HCT116 (cell line): ENCODE data around the gene DDN. TPM values are rescaled to one million over a fixed set of nuclear protein-coding genes. Genes with fewer than 3 reads are reported as not detected.

Source experiments
- ATAC-seq: fragments of 200-7000 bp; cut with Tn5 transposase; 2 replicates; pipeline ENCODE4 v1.9.1; 2020; ENCODE audit warnings: mild to moderate bottlenecking, moderate library complexity
- BruUV-seq: library from RNA; stranded (reverse); fragments of 400-500 nt; replicated peaks from 2 replicates; lab custom pipeline; 2021; lab: Mats Ljungman, UMichigan
- CTCF ChIA-PET: fragments of 300-600 bp; sonication (Branson Sonifier 250); formaldehyde crosslinking; loops from one replicate; lab custom pipeline; 2021; ENCODE audit warnings: antibody characterized with exemption; lab: Charles Lee
- POLR2A ChIA-PET: fragments of 300-600, 350-600 bp; sonication (Branson Sonifier 250); formaldehyde crosslinking; loops from one replicate; lab custom pipeline; 2021; ENCODE audit warnings: antibody characterized with exemption; lab: Charles Lee
- RAD21 ChIA-PET, 2 experiments: fragments of 300-600 bp; sonication (Branson Sonifier 250); formaldehyde crosslinking; loops; one replicate each; lab custom pipeline; 2023; ENCODE audit warnings: low total read pairs in 2 of 2; ENCODE audit not compliant: uncharacterized antibody in 2 of 2, unreplicated experiment in 2 of 2, low non-redundant PET in 1 of 2; lab: Charles Lee
- DNase-seq: peaks from one replicate; pipeline ENCODE4 v3.0.0-alpha.2; 2010; ENCODE audit warnings: low read depth, low spot score
- H2AFZ ChIP-seq: fragments of 200-600 bp; shearing (Covaris generic), sonication (generic); 2 replicates; pipeline ENCODE4 v1.6.1; 2017; ENCODE audit warnings: low read depth, mixed run types, mixed read lengths, antibody characterized with exemption, low read length; ENCODE audit not compliant: poor library complexity, severe bottlenecking
- H3K27ac ChIP-seq: 2 replicates; pipeline ENCODE4 v1.5.1; 2012; ENCODE audit warnings: low read depth, low read length
- H3K27me3 ChIP-seq: fragments of 200-600 bp; sonication (generic); 2 replicates; pipeline ENCODE4 v1.6.1; 2016; ENCODE audit warnings: mixed run types, low read length, mixed read lengths; ENCODE audit not compliant: insufficient read depth
- H3K36me3 ChIP-seq, 2 experiments: fragments of 200-500 bp in 1 of 2; fragments of 200-600 bp in 1 of 2; sonication (Bioruptor generic) in 1 of 2; sonication (generic) in 1 of 2; 2 replicates each; pipeline versions ENCODE4 v1.5.1 to v1.6.1; 2014 to 2016; ENCODE audit warnings: low read length in 2 of 2, inconsistent platforms in 1 of 2, mixed read lengths in 1 of 2, mixed run types in 1 of 2; ENCODE audit not compliant: insufficient read depth in 2 of 2, control insufficient read depth in 1 of 2
- H3K4me1 ChIP-seq, 2 experiments: fragments of 200-600 bp in 1 of 2; sonication (generic) in 1 of 2; 2 replicates each; pipeline versions ENCODE4 v1.5.1 to v1.6.1; 2012 to 2017; ENCODE audit warnings: low read length in 2 of 2, inconsistent platforms in 1 of 2, mild to moderate bottlenecking in 1 of 2, mixed read lengths in 1 of 2, mixed run types in 1 of 2, moderate library complexity in 1 of 2; ENCODE audit not compliant: insufficient read depth in 2 of 2, control insufficient read depth in 1 of 2
- H3K4me2 ChIP-seq: fragments of 200-600 bp; sonication (generic); 2 replicates; pipeline ENCODE4 v1.6.1; 2017; ENCODE audit warnings: mixed run types, low read length, mixed read lengths
- H3K4me3 ChIP-seq, 2 experiments: fragments of 200-600 bp in 1 of 2; sonication (generic) in 1 of 2; replicated peaks in 1 of 2; 2 replicates each; pipeline ENCODE4 v1.5.1; 2011 to 2016; ENCODE audit warnings: low read length in 2 of 2, control low read depth in 1 of 2, low read depth in 1 of 2, mild to moderate bottlenecking in 1 of 2, mixed read lengths in 1 of 2, mixed run types in 1 of 2
- H3K79me2 ChIP-seq: fragments of 200-600 bp; sonication (generic); 2 replicates; pipeline ENCODE4 v1.6.1; 2017; ENCODE audit warnings: mild to moderate bottlenecking, mixed run types, low read length, moderate library complexity, mixed read lengths; ENCODE audit not compliant: insufficient read depth
- H3K9ac ChIP-seq: fragments of 200-600 bp; sonication (generic); 2 replicates; pipeline ENCODE4 v1.6.1; 2016; ENCODE audit warnings: low read length, mixed read lengths
- H3K9me2 ChIP-seq: fragments of 200-600 bp; sonication (generic), shearing (Covaris generic); 2 replicates; pipeline ENCODE4 v1.6.1; 2017; ENCODE audit warnings: mixed run types, mild to moderate bottlenecking, moderate library complexity; ENCODE audit not compliant: insufficient read depth
- H3K9me3 ChIP-seq, 2 experiments: fragments of 200-500 bp in 1 of 2; fragments of 200-600 bp in 1 of 2; sonication (Bioruptor generic) in 1 of 2; sonication (generic) in 1 of 2; 2 replicates each; pipeline ENCODE4 v1.6.1; 2014 to 2017; ENCODE audit warnings: low read length in 2 of 2, mixed read lengths in 2 of 2, inconsistent platforms in 1 of 2, low read depth in 1 of 2, mild to moderate bottlenecking in 1 of 2, mixed run types in 1 of 2, moderate library complexity in 1 of 2; ENCODE audit not compliant: control insufficient read depth in 1 of 2, insufficient read depth in 1 of 2
- H4K20me1 ChIP-seq: fragments of 200-600 bp; sonication (generic), shearing (Covaris generic); 2 replicates; pipeline ENCODE4 v1.6.1; 2017; ENCODE audit warnings: mixed run types, mild to moderate bottlenecking, moderate library complexity; ENCODE audit not compliant: insufficient read depth
- ATF3 ChIP-seq: IDR thresholded peaks from 2 replicates; pipeline ENCODE4 v1.6.1; 2012
- CTCF ChIP-seq, 3 experiments: fragments of 200-600 bp in 1 of 3; sonication (generic) in 1 of 3; IDR thresholded peaks in 2 of 3; conservative IDR thresholded peaks in 1 of 3; 2 replicates each; pipeline ENCODE4 v1.5.1; 2012 to 2017; ENCODE audit warnings: low read depth in 2 of 3, low read length in 2 of 3, antibody characterized with exemption in 1 of 3, borderline replicate concordance in 1 of 3, control low read depth in 1 of 3, mild to moderate bottlenecking in 1 of 3, mixed read lengths in 1 of 3, mixed run types in 1 of 3, moderate library complexity in 1 of 3; ENCODE audit not compliant: insufficient read depth in 1 of 3
- POLR2AphosphoS5 ChIP-seq: IDR thresholded peaks from 2 replicates; pipeline ENCODE4 v1.6.1; 2011; ENCODE audit warnings: mild to moderate bottlenecking, low read depth, low read length, moderate library complexity
- SIN3A ChIP-seq: IDR thresholded peaks from 2 replicates; pipeline ENCODE4 v1.6.1; 2012; ENCODE audit warnings: low read depth
- intact Hi-C: fragments of 100-400 bp; cut with micrococcal nuclease; formaldehyde crosslinking; loops from 2 replicates; pipeline ENCODE4 v1.10.0; 2022
- total RNA-seq: library from RNA; stranded (reverse); gene quantifications from one replicate; pipeline ENCODE4 v1.2.1, GENCODE V29; 2021; ENCODE audit not compliant: unreplicated experiment

Gene DDN
- total RNA-seq, 1 experiment from 2014 or later: 8.1 TPM

GRCh38 chr12:49015196-49015595 lies 16.0 kb upstream of the DDN start:
- H3K27me3 ChIP-seq: no peaks in the 10 kb centered on the region
- RAD21 ChIA-PET: no interaction called here
- CTCF ChIA-PET: interaction anchor here (0.9 to 1.5 kb wide), 2 partner anchors 27 to 28 kb away, joined by 3 read pairs; no protein-coding TSS in a partner anchor
- H3K9ac ChIP-seq: no peak overlapping the region
- H3K9me2 ChIP-seq: no peaks in the 10 kb centered on the region
- H3K4me3 ChIP-seq: no peak overlapping the region
- no peak overlapping the region for H2AFZ ChIP-seq
- TF ChIP-seq ATF3: no peak
- no peak overlapping the region for H3K27ac ChIP-seq
- no peaks in the 10 kb centered on the region for H3K9me3 ChIP-seq
- no peaks in the 10 kb centered on the region for H4K20me1 ChIP-seq
- POLR2A ChIA-PET: no interaction called here
- intact Hi-C loops: no loop called here
- no peak for ATAC-seq
- peaks cover 8 to 20% of the 10 kb centered on the region in 2 experiments for H3K4me1 ChIP-seq
- no peak overlapping the region for H3K4me2 ChIP-seq
- no peak for DNase-seq
- H3K36me3 ChIP-seq: peaks cover 3 to 4% of the 10 kb centered on the region in 2 experiments; a peak in 2 of 4 replicates
- BruUV-seq: no TSS peak
- H3K79me2 ChIP-seq: peaks cover 11% of the 10 kb centered on the region; the same call in 1 of the 2 replicates

DNA sequence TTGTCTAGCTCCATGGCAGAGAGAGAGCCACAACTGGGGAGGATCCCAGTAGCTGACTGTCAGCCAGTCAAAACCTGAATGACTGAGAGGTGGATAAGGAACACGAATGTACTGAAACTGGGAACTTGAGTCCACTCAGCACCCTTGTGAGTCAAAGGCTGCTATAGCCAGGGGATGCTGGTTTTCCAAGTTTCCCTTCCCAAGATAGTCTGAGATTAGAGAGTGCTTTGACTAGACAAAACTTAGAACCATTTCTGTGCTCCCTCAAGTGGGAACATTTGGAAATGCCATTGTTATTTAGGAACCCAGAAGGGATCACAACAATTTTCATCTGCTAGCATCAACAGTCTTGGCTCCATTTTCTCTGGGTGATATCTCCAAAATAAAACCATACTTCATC lies 15.4 kb upstream of the DDN start:
- Histone ChIP-seq H4K20me1 (no peaks in the 10 kb centered on the region), H3K79me2 (peaks cover 11% of the 10 kb centered on the region; the same call in 1 of the 2 replicates), H3K9me2 (no peaks in the 10 kb centered on the region), H2AFZ (no peak overlapping the region), H3K36me3 (peaks cover 4 to 5% of the 10 kb centered on the region in 2 experiments; a peak in 2 of 4 replicates), H3K4me1 (peaks cover 8 to 15% of the 10 kb centered on the region in 2 experiments), H3K4me2 (no peak overlapping the region), H3K9me3 (no peaks in the 10 kb centered on the region), H3K4me3 (no peak overlapping the region), H3K27ac (no peak overlapping the region), H3K9ac (no peak overlapping the region), H3K27me3 (no peaks in the 10 kb centered on the region)
- CTCF ChIA-PET: interaction anchor here (0.5 to 2.0 kb wide), 4 partner anchors 26 to 162 kb away, joined by 3 to 5 read pairs (median 4); partner anchors contain the start of gene DDX23
- RAD21 ChIA-PET: no interaction called here
- POLR2A ChIA-PET: interaction anchor here (0.5 kb wide), 1 partner anchor 59 kb away, joined by 3 read pairs; no protein-coding TSS in a partner anchor
- DNase-seq (no peak), ATAC-seq (no peak)
- no TSS peak for BruUV-seq
- peak; percentile 3 to 41 (median 18); a peak in 4 of 6 replicates for TF ChIP-seq CTCF (IDR thresholded peaks at IDR 0.05 in 2 of 3, conservative IDR thresholded peaks at IDR 0.05 in 1 of 3; ENCODE audit: borderline replicate concordance in 1 of 3, insufficient read depth in 1 of 3, low read depth in 2 of 3, low read length in 2 of 3)
- no peak for TF ChIP-seq SIN3A
- TF ChIP-seq POLR2AphosphoS5: 0 out of 2 replicates have a peak, but pooled peaks have one; percentile 38
- intact Hi-C loops: no loop called here
